ENCODE results near the gene LIMK2. TPM values are rescaled to one million over a fixed set of nuclear protein-coding genes. Genes with fewer than 3 reads are reported as not detected.

The LIMK2 gene
- total and polyA plus RNA-seq, 10 of the 15 experiments (the other 5 are each of a cell fraction or from before 2014, with no cell fraction given), result 2.9 to 40.4 (median 26.7) TPM

- Histone ChIP-seq H3K27ac (ENCODE audit: control insufficient read depth, insufficient read depth) (no peak overlapping the region), H3K79me2 (ENCODE audit: control insufficient read depth, insufficient read depth, low read length) (no peaks in the 10 kb centered on the region)
- SMC1A ChIA-PET (ENCODE audit: uncharacterized antibody, unreplicated experiment), result interaction anchor here (1.6 kb wide), 1 partner anchor 15 kb away, joined by 4 read pairs; no protein-coding TSS in a partner anchor
Measured at GRCh38 chr22:31327806-31328543, 115.9 kb downstream of the LIMK2 start.

More at GRCh38 chr22:31327806-31328543, 115.9 kb downstream of the LIMK2 start:
- H3K9me3 ChIP-seq (replicated peaks; ENCODE audit: control insufficient read depth, insufficient read depth, low read length), result no peaks in the 10 kb centered on the region
- in situ Hi-C loops (cut with MboI), result no loop called here
- H3K4me2 ChIP-seq (ENCODE audit: control insufficient read depth, insufficient read depth), result no peak overlapping the region
- no peak for ATAC-seq
- H3K9ac ChIP-seq (ENCODE audit: control insufficient read depth, insufficient read depth, low read length), result no peak overlapping the region
- DNase-seq (ENCODE audit: low read depth, low spot score), result no peak
- CTCF ChIA-PET, result no interaction called here
- no peak overlapping the region for H3K4me3 ChIP-seq
- intact Hi-C loops (cut with micrococcal nuclease; ENCODE audit: unreplicated experiment), result no loop called here
- no peak for TF ChIP-seq RBBP5 (conservative IDR thresholded peaks at IDR 0.05)
- TF ChIP-seq, protein P1, sequence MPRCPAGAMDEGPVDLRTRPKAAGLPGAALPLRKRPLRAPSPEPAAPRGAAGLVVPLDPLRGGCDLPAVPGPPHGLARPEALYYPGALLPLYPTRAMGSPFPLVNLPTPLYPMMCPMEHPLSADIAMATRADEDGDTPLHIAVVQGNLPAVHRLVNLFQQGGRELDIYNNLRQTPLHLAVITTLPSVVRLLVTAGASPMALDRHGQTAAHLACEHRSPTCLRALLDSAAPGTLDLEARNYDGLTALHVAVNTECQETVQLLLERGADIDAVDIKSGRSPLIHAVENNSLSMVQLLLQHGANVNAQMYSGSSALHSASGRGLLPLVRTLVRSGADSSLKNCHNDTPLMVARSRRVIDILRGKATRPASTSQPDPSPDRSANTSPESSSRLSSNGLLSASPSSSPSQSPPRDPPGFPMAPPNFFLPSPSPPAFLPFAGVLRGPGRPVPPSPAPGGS (IDR thresholded peaks at IDR 0.05; ENCODE audit: borderline replicate concordance, insufficient read depth, low read depth, low read length, poor library complexity, severe bottlenecking), result no peak
- no peak for TF ChIP-seq EGR1 (IDR thresholded peaks at IDR 0.05; ENCODE audit: borderline replicate concordance in 1 of 2, low read depth in 2 of 2, low read length in 2 of 2)
- TF ChIP-seq GATAD2B (conservative IDR thresholded peaks at IDR 0.05; ENCODE audit: low read depth), result no peak
- TF ChIP-seq SP1 (IDR thresholded peaks at IDR 0.05; ENCODE audit: low read depth, low read length), result no peak
- TF ChIP-seq ZNF207 (IDR thresholded peaks at IDR 0.05; ENCODE audit: borderline replicate concordance), result no peak
- no peak for TF ChIP-seq HCFC1 (IDR thresholded peaks at IDR 0.05; ENCODE audit: low read length)
- TF ChIP-seq, protein P2, sequence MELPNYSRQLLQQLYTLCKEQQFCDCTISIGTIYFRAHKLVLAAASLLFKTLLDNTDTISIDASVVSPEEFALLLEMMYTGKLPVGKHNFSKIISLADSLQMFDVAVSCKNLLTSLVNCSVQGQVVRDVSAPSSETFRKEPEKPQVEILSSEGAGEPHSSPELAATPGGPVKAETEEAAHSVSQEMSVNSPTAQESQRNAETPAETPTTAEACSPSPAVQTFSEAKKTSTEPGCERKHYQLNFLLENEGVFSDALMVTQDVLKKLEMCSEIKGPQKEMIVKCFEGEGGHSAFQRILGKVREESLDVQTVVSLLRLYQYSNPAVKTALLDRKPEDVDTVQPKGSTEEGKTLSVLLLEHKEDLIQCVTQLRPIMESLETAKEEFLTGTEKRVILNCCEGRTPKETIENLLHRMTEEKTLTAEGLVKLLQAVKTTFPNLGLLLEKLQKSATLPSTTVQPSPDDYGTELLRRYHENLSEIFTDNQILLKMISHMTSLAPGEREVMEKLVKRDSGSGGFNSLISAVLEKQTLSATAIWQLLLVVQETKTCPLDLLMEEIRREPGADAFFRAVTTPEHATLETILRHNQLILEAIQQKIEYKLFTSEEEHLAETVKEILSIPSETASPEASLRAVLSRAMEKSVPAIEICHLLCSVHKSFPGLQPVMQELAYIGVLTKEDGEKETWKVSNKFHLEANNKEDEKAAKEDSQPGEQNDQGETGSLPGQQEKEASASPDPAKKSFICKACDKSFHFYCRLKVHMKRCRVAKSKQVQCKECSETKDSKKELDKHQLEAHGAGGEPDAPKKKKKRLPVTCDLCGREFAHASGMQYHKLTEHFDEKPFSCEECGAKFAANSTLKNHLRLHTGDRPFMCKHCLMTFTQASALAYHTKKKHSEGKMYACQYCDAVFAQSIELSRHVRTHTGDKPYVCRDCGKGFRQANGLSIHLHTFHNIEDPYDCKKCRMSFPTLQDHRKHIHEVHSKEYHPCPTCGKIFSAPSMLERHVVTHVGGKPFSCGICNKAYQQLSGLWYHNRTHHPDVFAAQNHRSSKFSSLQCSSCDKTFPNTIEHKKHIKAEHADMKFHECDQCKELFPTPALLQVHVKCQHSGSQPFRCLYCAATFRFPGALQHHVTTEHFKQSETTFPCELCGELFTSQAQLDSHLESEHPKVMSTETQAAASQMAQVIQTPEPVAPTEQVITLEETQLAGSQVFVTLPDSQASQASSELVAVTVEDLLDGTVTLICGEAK (IDR thresholded peaks at IDR 0.05; ENCODE audit: borderline replicate concordance), result no peak
- no peak for TF ChIP-seq BCL11A (IDR thresholded peaks at IDR 0.05; ENCODE audit: low read depth, low read length)
- TF ChIP-seq RFX5 (IDR thresholded peaks at IDR 0.05; ENCODE audit: low read depth, low read length), result no peak
- TF ChIP-seq, protein P3, sequence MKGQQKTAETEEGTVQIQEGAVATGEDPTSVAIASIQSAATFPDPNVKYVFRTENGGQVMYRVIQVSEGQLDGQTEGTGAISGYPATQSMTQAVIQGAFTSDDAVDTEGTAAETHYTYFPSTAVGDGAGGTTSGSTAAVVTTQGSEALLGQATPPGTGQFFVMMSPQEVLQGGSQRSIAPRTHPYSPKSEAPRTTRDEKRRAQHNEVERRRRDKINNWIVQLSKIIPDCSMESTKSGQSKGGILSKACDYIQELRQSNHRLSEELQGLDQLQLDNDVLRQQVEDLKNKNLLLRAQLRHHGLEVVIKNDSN (IDR thresholded peaks at IDR 0.05; ENCODE audit: borderline replicate concordance, extremely low read length, insufficient read depth, low read depth, low read length), result no peak
- TF ChIP-seq IKZF1 (conservative IDR thresholded peaks at IDR 0.05), result no peak
- TF ChIP-seq, protein P4, sequence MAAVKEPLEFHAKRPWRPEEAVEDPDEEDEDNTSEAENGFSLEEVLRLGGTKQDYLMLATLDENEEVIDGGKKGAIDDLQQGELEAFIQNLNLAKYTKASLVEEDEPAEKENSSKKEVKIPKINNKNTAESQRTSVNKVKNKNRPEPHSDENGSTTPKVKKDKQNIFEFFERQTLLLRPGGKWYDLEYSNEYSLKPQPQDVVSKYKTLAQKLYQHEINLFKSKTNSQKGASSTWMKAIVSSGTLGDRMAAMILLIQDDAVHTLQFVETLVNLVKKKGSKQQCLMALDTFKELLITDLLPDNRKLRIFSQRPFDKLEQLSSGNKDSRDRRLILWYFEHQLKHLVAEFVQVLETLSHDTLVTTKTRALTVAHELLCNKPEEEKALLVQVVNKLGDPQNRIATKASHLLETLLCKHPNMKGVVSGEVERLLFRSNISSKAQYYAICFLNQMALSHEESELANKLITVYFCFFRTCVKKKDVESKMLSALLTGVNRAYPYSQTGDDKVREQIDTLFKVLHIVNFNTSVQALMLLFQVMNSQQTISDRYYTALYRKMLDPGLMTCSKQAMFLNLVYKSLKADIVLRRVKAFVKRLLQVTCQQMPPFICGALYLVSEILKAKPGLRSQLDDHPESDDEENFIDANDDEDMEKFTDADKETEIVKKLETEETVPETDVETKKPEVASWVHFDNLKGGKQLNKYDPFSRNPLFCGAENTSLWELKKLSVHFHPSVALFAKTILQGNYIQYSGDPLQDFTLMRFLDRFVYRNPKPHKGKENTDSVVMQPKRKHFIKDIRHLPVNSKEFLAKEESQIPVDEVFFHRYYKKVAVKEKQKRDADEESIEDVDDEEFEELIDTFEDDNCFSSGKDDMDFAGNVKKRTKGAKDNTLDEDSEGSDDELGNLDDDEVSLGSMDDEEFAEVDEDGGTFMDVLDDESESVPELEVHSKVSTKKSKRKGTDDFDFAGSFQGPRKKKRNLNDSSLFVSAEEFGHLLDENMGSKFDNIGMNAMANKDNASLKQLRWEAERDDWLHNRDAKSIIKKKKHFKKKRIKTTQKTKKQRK (IDR thresholded peaks at IDR 0.05; ENCODE audit: low read depth, low read length), result no peak
- WGBS (ENCODE audit: insufficient coverage, insufficient replicate concordance, low lambda C conversion rate, missing lambda C conversion rate), result 97% methylated on average over 9 of the region's 9 CpGs
- no peaks in the 10 kb centered on the region for H3K27me3 ChIP-seq (replicated peaks in 1 of 2; ENCODE audit: control insufficient read depth in 2 of 2, insufficient read depth in 2 of 2, low read length in 1 of 2)
- no peak for FAIRE-seq
- POLR2A ChIA-PET, result no interaction called here
- no peaks in the 10 kb centered on the region for H4K20me1 ChIP-seq (ENCODE audit: control insufficient read depth, insufficient read depth)
- peaks cover 21 to 23% of the 10 kb centered on the region in 2 experiments for H3K36me3 ChIP-seq (ENCODE audit: control insufficient read depth in 2 of 2, insufficient read depth in 2 of 2, low read length in 1 of 2)
- RAD21 ChIA-PET (ENCODE audit: unreplicated experiment), result no interaction called here
- no peak overlapping the region for H2AFZ ChIP-seq (ENCODE audit: control insufficient read depth, low read depth, low read length)
- no TSS peak for BruUV-seq (replicated peaks)
- H3K4me1 ChIP-seq (ENCODE audit: control insufficient read depth, insufficient read depth, low read length), result no peaks in the 10 kb centered on the region

All from GM12878 (cell line).